Hypothalamus (tissue), 51 donors: Measurements from ENCODE around the gene NEMF.
"Not testable (repeated sequence)": the region's sequence is repeated elsewhere in the genome, so short reads cannot be mapped to it uniquely, and the experiment has no call there.

Source experiments
- DNase-seq, 51 donors: peaks; one replicate each; lab custom pipeline; 2025; lab: John Stamatoyannopoulos, UW

NEMF gene

GRCh38 chr14:49761839-49762551 lies 90.6 kb downstream of the NEMF start:
- DNase-seq: no peak

DNA sequence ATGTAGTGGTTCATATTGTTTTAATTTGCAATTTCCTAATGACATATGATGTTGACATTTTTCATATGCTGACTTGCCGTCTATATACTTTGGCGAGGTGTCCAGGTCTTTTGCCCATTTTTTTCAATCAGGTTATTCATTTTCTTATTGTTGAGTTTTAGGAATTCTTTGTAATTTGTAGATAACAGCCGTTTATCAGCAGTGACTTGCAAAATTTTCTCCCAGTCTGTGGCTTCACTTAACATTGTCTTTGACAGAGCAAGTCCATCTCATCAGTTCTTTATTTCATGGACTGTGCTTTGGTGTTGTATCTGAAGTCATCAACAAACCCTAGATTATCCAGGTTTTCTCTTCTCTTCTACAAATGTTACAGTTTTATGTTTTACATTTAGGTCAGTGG lies 97.2 kb downstream of the NEMF start:
- no peak for DNase-seq

- DNase-seq: no peak
Observed at GRCh38 chr14:49754570-49755097, 98.0 kb downstream of the NEMF start.

DNA sequence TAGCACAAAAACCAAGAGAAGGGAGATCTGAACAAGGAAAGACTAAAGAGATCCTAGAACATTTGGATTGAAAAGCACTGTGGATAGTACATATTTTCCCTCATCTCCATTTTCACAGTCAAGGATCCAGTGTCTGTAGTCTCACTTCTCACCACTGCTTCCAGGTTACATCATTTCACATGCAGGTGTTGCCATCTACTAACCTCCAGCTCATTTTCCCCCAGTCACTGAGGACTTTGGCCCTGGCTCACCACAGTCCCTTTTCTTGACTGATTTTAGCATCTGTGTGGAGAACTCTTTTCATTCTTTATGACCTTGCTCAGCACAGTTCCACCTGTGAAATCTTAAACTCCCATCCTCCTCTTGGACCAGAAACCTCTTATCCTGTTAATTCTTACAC lies 106.1 kb downstream of the NEMF start:
- not testable (repeated sequence) for DNase-seq

- no peak for DNase-seq
Observed at GRCh38 chr14:49745191-49745590, 107.4 kb downstream of the NEMF start.

DNA sequence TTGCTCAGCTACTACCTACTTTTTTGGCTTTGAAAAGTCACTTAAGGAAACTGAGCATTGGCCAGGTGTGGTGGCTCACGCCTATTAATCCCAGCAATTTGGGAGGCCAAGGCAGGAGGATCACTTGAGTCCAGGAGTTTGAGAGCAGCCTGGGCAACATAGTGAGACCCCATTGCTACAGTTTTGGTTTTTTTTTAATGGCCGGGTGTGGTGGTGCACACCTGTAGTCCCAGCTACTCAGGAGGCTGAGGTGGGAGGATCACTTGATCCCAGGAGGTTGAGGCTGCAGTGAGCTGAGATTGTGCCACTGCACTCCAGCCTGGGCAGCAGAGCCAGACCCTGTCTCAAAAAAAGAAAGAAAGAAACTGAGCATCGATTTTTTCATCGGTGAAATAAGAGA lies 116.9 kb downstream of the NEMF start:
- DNase-seq: not testable (repeated sequence)

DNA sequence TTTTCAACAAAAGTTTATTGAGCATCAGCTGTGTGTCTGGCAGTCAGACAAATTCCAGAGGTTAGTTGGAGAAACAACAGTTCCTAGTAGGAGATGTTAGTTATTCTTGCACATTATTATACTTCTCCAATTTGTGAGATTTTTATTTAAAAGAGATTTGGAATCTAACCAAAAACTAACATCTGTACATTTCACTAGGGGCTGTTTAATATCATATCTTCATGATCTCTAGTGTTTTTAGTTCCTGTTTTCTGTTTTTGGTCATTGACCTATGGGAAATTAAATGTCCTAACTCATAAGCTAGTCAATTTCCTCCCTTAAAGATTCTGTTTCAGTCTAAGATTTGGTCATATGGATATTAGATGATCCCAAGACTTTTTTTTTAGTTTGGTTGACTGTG lies 118.8 kb downstream of the NEMF start:
- DNase-seq: no peak

GRCh38 chr14:49732896-49733295 lies 119.7 kb downstream of the NEMF start:
- DNase-seq: peak in 3 of 51 donors; percentile 4 to 7 (median 4)
